GM21360 (cell line): ENCODE measurements around the gene CHN2.

Source experiments
- ATAC-seq: cut with Tn5 transposase; IDR thresholded peaks from one replicate; pipeline ENCODE4 v1.9.1; 2021; ENCODE audit warnings: mild to moderate bottlenecking, moderate library complexity; ENCODE audit not compliant: unreplicated experiment

The CHN2 gene

DNA sequence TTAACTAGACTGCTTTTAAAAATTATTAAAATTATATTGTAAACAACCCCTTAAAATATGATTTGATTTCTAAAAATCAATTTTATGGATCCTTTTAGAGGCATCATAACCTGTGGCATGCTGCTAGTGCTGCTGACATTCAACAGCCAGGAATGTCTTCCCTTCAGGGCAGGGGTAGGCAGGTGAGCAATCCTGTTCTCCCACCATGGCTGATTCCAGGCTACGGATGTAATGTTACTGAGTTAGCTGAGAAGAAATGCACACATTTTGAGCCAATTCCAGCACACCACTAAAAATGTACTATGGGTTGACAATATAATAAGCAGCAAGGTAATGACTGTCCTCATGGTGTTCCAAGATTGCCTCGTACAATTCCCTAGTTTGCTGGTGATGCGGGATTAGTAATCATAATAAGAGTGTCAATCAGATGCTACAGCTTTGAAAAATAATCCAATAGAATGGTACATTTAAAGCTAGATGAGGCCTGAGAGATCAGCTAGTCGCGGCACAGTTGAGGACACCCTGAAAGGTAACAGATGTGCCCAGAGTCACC is 260.4 kb downstream of the CHN2 start:
- ATAC-seq = no peak

DNA sequence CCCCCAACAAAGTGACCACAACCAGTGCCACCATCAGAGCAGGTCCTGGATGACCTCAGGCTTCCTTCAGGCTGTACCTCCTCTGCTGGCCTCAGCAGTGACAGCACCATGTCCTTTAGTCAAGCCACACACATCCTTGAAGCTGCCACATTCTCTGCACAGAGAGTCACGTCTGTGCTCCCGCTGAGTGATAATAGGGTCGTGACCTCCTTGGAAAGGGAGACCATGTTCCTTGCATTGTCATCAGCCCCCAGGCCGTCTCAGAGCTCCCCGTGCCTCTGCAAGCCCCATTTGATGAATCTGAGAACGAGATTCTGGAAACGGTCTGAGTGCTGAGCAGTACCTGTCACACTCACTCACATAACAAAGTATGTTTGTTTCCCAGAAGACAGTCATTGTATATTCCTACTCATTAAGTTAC is 262.6 kb downstream of the CHN2 start:
- ATAC-seq = no peak

DNA sequence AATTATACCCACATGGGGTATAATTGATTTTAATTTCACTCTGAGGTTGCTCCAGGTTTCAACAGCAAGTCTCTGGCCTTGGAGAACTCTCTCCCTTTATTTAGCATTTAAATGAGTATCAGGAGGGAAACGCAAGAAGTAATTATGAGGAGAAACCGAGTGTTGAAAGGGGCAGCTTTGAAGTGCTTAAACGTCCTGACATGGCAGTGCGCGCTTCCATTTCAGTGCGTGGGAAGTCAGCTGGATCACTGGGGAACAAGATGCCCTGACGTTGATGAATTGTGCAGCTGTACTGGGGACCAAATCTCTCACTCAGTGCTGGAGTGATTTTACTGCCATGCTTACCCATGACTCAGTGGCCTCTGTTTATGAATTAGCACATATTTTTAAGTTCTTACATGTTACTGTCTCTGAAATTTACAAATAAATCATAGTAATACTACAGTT is 263.0 kb downstream of the CHN2 start:
- no peak for ATAC-seq

DNA sequence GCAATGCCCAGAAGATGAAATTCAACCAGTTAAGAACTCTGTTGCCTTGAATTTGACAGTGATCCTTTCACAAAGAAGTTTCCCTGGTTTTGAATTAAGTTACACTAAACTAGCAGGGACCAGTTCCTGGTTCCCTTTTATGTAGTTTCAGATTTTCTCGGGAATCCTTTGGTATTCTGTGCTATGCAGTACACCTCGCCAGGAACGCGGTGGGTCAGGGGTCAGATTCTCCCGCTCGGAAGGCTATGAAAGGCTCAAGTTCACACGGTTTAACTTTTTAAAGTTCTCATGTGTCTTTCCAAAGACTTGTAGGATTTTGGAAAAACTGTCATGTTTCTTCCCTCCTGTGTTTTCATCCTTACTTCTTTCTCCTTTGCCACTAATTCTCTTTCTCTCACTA is 264.4 kb downstream of the CHN2 start:
- no peak for ATAC-seq

DNA sequence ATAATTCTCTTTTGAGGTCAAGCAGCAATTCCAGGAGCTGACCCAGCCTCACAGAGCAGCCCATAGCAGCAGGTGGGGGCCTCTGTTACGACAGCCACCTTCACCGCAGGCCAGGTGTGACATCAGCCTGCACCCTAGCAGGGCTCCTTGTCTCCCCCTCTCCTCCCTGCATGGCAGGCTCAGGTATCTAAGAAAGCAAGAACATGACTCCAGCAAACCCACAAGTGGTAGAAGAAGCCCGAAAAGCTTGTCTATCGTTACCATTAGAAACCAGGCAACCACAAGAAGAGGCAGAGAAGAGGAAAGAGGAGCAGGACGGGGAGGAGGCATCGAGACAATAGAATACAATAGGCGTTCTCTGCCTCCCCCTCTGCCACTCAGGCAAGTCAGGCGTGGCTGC is 265.0 kb downstream of the CHN2 start:
- no peak for ATAC-seq

DNA sequence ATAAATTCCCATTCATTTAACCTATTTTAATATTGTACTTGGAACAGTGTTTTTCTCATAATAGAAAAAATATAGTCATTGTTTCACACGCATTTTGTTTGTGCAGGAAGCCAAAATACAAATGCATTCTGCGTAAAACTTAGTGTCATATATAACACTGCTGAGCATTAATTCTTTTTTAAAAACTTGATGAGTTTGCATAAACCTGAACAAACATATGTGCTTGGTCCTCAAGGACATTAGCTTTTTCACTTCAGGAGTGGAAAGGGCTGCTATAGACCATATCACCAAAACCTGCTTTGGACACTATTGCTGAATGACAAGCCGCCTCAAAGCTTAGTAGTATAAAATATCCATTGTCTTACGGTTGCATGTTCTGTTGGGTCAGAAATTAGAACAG is 267.4 kb downstream of the CHN2 start:
- ATAC-seq = no peak

DNA sequence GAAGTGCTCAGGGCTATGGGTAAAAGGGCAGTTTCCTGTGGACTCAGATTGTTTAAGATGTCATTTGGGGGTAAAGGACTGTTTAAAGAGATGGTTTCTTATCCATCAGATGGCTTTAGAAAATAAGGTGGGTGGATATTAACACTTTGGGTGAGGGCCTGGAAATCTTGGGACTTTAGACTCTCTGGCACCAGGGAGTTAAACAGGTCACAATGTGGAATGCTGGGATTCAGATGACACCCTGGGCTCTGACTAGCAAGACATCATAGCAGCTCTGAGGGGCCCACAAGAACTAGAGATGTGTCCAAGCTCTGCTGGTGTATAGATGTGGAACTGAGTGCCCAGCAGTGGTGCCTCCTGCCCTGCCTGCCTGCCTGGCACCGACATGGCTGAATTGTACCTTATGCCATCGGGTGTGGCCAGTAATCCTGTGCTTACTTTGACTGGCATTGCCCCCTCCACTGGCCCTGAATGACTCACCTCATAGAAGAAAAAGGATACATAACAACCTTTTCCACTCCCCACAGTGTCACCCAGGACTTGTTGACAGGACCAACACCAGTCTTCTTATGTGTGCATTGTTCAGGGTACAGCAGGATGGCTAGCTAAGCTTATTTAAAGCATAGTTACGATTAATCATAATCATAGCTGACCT is 269.1 kb downstream of the CHN2 start:
- ATAC-seq = no peak

DNA sequence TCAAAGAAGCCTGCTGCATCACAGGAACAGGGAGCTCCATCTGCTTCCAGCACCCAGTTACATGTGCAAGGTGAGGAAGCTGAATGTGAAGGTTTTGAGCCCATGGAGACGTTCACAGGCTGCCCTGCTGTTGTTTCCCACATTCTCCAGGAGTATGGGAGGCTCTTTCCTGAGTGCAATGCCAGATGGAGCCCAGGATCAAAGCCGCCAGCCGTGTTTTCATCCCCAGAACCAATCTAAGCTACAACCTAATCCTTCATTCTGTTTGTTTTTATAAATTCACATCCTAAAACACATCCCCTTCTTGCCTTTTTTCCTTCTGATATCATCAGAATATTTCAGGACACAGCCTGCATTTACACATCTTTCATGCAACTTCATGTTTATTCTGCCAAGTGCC is 270.2 kb downstream of the CHN2 start:
- ATAC-seq = no peak

DNA sequence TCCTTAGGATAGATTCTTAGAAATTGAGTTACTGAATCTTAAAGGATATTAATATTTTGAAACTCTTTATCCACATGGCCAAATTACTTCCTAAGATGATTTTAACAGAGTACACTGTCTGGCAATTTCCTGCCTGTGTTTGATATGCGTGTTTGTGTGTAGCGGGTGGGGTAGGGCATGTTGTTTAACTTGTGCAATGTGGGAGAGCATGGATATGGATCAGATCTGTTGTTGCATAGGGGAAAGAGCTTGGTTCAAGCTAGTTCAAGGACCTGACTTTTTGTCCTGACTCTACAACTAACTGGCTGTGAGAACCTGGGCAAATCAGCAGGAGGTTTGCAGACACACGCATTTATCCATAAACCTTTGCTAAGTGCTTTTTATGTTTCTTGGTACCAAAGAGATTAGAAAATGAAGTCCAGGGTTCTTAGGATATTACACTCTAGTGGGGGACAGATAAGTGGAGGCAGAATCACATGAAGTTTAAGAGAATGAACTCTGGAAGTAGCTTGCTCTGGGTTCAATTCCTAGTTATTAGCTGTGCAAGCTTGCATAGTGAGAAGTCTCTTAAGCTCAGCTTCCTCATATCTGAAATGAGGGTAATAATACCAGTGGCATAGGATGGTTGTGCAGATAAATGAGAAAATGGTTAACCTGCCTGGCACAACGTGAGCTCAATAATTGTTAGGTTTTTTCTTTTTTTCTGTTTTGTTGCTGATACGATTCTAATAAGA is 272.8 kb downstream of the CHN2 start:
- no peak for ATAC-seq

DNA sequence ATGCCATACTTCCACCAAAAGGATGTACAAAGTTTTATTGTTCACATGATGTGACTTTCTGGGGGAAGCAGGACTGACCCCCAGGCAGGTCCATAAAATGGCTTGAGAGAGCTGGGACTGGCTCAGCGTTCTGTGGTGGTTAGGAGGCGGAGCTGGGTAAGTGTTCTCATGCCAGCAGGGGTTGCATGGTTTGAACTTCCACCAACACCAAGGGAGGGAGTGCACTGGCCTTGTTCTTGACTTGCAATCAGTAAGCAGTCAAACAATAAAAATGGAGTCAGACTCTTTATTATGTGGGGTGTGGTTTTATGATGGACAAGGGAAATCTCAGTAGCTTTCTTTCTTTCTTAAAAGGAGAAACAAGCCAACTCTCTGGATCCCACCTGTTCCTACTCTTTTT is 273.6 kb downstream of the CHN2 start:
- no peak for ATAC-seq

DNA sequence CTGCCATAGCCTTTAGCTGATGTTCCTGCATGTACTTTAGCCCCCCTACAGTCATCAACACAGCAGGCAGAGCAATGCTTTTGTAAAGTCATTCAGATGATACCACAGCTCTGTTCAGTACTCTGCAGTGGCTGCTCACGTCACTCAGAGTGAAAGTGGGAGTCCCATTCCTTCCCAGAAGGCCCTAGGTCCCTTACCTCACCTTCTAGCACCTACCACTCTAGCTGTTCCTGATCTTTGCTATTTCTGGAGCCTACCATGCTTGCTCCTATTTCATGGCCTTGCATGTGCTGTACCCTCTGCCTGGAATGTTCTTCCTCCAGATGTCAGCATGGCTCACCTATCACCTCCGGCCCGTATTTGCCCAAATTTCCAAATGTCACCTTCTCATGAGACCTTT is 274.7 kb downstream of the CHN2 start:
- ATAC-seq = no peak

DNA sequence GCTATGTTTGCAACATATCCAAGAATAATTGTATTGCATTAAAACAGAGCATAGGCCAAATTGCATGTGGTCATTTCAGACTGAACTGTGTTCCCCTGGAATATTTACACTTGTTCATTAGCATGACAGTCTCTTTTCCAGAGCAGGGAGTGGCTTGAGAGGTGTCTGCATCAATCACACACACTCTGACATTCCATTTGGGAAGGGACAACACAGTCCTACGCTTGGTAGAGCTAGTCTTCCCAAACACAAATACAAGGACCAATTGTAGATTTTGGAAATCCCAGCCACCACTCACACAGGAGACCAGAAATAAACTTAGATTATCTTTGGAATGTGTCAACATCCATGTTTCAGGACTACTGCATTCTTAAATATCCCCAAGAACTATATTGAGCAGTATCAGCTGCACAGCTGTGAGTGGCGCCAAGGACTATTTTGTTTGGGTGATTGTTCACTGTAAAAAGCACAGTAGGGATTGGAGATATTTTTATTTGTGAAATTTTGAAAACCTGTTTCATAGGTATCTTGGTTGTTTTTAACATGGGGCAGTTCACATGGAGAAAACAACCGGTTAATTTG is 275.5 kb downstream of the CHN2 start:
- no peak for ATAC-seq

DNA sequence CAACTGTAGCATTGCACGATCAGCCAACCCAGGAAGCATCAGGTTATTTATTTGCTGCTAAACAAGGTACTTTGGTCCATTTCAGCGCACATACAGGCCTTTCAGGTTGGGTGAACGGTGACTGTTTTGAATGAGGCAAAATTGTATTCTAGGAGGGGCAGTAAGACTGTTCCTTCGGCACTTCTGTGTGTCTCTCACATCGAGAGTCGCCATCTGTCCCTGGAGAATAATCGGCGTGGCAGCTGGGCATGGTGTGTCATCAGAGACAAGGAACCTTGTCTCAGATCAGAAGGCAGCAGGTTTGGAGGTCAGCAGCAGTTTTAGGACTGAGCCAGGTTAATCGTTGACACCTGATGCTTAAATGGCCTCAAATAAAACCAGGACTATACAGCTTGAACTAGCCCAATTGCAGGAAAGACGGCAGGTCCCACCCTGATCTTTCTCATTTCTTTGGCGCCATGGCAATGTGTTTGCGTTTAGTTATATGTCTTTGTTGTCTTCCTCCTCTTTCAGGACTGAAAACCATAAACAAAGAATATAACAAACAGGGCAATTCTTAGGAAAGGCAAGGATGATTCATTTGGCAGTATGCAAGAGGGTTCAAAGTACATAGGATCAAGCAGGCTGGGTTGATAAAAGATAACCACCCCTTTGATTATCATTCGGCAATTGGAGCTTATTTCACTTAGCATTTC is 277.0 kb downstream of the CHN2 start:
- no peak for ATAC-seq

DNA sequence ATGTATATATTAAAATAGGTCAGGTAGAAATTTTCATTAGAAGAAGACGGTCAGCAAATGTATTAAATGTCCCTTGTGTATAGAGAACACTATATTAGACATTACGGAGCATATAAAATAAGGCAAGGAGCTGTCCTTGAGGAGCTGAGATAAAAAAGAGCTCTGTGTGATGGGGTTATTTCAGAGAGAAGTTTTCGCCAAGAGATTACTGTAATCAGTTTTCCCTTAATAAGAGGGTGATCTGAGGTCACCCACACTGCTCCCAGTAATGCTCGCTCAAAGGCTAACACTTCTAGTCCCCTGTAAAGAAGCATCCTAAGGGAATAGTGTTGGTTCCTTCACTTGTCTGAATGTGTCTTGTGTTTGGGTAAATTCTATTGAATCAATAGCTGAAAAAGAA is 282.3 kb downstream of the CHN2 start:
- no peak for ATAC-seq

DNA sequence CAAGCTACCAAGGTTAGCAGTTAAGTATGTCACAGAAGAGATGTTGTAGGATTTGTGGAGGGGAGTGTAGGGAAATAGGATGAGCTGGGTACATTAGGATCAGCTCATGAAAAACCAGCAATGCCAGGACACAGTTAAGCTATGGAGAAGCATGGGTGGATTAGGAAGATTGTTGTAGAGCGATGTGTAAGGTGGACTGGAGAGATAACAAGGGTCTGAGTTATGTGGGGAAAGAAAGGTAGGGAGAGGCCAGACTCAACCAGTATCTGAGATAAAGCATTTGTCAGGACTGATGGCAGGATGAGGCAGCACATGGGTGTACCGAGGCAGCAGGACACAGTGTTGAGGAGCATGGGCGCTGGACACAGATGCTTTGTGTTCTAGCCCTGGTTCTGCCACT is 283.7 kb downstream of the CHN2 start:
- ATAC-seq = no peak

DNA sequence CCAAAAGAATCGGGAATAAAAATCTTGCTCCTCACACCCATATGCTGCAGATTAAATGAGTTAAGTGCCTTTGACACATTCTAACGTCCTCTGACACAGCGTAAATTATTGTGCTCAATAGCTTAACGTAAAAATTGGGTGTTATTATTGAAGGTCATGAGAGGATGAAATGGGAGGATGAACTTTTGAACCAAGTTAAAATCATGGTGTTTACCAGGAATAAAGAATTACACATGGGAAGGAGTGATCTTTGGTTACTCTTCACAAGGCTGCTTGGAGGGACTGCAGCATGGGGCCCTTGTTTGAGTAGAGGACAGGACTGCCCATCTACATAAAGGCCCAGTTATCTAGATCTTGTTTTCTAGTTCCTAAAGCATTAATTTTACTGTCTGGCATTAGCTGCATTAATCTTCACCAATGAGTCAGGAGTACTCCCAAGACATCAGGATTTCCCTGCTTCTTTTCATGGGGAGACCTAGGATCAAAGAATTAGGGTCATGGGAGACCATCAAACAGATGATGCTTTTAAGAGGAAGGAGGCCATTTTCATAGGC is 284.2 kb downstream of the CHN2 start:
- ATAC-seq = no peak

DNA sequence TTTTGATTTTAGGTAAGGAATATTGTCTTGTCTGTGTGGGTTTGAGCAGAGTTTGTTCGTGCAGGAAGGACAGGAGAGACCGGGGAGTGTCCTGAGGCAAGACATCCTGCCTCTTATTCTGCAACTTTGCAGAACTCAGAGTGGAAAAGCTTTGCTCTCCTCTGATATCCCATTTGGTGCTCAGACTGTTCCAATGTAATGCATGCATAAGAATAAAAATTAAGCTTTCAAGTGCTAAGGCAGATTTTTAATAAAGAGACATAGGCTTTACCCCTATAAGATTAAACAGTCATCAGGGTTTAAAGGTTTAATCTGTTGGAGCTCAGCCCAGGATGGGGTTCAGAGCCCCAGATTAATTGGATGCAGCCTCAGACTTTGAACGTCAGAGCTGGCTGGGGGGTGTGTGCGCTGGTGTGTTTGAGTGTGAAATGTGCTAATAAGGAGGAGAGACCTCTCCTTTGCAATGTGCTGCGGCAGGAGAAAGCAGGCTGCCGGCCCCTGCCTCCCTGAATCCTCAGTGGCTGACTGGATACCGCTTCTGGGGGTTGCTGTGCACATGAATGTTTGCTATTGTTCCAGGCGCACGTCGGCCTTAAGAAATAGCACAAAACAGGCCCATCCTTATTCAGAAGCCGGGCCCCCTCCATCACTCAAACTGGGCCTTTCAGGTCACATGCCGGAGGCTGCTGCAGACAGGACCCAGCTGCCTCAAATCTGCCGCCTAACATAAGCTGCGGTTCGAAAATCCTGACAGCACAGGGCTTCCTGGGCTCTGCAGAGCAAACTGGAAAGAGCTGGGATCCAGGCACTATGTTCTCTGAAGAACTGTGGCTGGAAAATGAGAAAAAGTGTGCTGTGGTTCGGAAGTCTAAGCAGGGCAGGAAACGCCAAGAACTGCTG is 285.0 kb downstream of the CHN2 start:
- no peak for ATAC-seq

DNA sequence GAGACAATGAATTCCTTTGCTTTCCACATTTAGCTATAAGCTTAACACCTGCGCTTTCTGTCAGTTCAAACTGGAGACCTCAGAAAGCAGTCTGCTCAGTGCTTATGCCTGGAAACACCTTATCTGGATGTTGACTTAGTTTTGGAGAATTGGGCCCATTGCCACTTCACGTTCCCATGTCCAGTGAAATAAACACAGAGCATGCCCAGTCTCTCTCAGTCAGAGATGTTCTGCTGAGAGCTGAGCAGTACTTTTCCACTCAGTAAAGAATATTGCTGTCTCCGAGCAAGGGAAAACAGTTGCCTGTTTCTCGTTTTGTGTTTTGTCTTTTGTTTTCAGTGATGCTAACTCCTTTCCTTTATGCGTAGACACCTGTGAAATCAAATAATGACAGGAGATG is 285.9 kb downstream of the CHN2 start:
- no peak for ATAC-seq

DNA sequence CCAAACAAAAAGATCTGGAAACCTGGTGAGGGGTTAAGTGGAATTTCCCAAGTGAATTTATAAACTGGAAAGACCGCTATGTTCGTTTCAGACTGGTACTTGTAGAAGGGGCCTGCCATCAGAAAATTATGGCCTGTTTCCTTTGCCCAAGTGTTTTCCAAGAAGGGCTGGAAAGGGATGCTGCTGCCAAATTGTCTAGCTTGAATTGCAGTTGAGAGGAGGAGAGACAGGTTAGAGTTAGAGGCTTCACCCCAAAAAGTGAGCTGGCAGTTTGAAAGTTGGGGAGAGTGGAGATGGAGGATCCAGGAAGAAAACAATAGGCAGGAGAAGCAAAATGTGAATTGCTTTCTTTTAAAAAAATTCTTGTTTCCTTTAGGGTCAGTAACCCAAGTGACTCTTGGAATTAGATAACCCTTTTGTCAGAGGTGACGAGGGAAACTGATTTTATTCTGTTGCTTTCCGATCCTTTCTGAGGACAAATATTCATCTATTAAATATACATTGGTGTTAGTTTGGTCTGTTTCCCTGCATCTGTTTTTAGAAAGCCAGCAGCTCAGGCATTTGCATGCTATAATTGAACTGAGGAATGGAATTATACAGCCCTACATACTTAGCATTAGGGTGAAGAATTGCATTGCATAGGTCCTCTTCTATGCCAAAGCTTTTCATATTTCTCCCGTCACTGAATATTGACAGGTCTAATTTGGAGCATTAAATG is 286.5 kb downstream of the CHN2 start:
- ATAC-seq = no peak

DNA sequence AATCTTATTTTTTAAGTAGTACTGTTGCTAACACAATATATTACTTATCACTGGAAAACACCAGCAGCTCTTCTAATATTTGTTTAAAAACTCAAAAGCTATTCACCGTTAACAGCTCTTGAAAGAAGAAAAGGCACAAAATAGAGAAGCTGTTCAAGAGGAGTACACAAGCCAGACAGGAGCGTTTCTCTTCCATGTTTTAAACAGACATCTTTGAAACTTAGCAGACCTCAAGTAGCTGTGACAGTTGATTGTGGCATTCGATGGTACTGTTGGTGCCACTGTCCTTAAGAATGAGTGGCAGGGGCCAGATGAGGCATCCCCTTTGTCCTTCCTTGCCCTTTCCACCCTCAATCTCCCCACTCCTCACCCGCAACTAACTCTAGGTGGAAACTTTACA is 287.5 kb downstream of the CHN2 start:
- ATAC-seq = no peak
